Measurements from ENCODE around the gene NQO1. TPM values are rescaled to one million over a fixed set of nuclear protein-coding genes. Genes with fewer than 3 reads are reported as not detected.
"Not testable (repeated sequence)": the region's sequence is repeated elsewhere in the genome, so short reads cannot be mapped to it uniquely, and the experiment has no call there.

NQO1 gene
- total and polyA plus RNA-seq, 12 donors: 5.9 to 37.3 (median 13.1) TPM

DNA sequence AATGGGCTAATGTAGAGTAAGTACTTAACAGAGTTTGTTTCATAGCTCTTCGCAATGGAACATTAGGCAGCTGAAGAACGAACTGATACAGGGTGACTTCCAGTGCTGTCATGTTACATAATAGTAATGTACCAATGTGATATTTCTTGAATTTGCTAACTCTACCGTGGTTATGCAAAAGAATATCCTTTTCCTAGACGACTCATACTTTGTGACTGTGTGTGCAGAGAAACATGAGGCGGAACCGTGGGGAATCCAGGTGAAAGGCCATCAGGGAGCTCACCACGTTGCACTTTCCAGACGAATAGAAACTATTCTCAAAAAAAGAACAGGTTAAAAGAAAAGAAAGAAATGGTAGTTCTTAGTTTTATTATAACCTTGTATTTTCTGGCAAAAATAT lies 15.2 kb upstream of the NQO1 start:
- Histone ChIP-seq H3K27me3 (no peaks in the 10 kb centered on the region), H3K9me3 (no peaks in the 10 kb centered on the region), H3K4me3 (no peak overlapping the region), H3K4me1 (peaks cover 0 to 35% (median 13%) of the 10 kb centered on the region in 9 donors), H3K27ac (peak overlapping the region in 7 of 10 donors; percentile 2 to 66 (median 36)), H3K36me3 (peaks cover 0 to 71% (median 47%) of the 10 kb centered on the region in 9 donors)
- 66 to 82% methylated on average over 8 of the region's 8 CpGs for WGBS, 2 donors
- TF ChIP-seq, protein P1, sequence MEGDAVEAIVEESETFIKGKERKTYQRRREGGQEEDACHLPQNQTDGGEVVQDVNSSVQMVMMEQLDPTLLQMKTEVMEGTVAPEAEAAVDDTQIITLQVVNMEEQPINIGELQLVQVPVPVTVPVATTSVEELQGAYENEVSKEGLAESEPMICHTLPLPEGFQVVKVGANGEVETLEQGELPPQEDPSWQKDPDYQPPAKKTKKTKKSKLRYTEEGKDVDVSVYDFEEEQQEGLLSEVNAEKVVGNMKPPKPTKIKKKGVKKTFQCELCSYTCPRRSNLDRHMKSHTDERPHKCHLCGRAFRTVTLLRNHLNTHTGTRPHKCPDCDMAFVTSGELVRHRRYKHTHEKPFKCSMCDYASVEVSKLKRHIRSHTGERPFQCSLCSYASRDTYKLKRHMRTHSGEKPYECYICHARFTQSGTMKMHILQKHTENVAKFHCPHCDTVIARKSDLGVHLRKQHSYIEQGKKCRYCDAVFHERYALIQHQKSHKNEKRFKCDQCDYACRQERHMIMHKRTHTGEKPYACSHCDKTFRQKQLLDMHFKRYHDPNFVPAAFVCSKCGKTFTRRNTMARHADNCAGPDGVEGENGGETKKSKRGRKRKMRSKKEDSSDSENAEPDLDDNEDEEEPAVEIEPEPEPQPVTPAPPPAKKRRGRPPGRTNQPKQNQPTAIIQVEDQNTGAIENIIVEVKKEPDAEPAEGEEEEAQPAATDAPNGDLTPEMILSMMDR (IDR thresholded peaks at IDR 0.05): no peak
- DNase-seq (no peak), ATAC-seq (no peak)
- intact Hi-C loops (cut with DNase I): no loop called here

DNA sequence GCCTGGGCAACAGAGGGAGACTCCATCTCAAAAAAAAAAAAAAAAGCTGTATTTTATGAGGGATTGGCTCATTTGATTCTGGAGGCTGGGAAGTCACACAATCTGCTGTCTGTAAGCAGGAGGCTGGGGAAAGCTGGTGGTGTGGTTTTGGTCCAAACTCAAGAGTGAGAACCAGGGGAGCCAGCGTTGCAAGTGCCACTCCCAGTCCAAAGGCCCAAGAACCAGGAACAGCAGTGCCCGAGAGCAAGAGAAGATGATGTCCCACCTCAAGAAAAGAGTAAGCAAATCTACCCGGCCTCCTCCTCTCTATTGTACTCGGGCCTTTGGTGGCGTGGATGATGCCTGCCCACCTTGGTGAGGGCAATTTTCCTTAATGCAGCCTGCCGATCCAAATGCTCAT lies 5.7 kb upstream of the NQO1 start:
- peaks cover 2 to 23% (median 11%) of the 10 kb centered on the region in 9 donors for H3K4me1 ChIP-seq
- intact Hi-C loops (cut with DNase I): no loop called here
- no peak overlapping the region for H3K27ac ChIP-seq
- H3K27me3 ChIP-seq: no peaks in the 10 kb centered on the region
- no peaks in the 10 kb centered on the region for H3K36me3 ChIP-seq
- 95 to 98% methylated on average over 6 of the region's 6 CpGs for WGBS, 2 donors
- TF ChIP-seq, protein P1 (IDR thresholded peaks at IDR 0.05): no peak
- DNase-seq (no peak), ATAC-seq (no peak)
- H3K9me3 ChIP-seq: no peaks in the 10 kb centered on the region
- no peak overlapping the region for H3K4me3 ChIP-seq

DNA sequence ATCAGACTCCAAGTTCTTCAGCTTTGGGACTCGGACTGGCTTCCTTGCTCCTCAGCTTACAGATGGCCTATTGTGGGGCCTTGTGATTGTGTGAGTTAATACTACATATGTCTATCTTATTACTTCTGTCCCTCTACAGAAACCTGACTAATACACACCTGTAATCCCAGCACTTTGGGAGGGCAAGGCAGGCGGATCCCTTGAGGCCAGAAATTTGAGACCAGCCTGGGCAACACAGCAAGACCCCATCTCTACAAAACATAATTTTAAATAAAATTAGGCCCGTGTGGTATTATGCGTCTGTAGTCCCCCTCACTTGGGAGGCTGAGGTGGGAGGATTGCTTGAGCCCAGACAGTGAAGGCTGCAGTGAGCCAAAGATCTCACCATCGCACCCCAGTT lies 4.9 kb upstream of the NQO1 start:
- whole genome bisulfite sequencing, 2 donors: 79 to 92% methylated on average over 5 of the region's 5 CpGs
- H3K36me3 ChIP-seq; ATAC-seq; H3K9me3 ChIP-seq; DNase-seq; H3K27me3 ChIP-seq; H3K4me3 ChIP-seq; intact Hi-C loops (cut with DNase I); H3K27ac ChIP-seq: not testable (repeated sequence)
- peaks cover 4 to 24% (median 14%) of the 10 kb centered on the region in 9 donors for H3K4me1 ChIP-seq

DNA sequence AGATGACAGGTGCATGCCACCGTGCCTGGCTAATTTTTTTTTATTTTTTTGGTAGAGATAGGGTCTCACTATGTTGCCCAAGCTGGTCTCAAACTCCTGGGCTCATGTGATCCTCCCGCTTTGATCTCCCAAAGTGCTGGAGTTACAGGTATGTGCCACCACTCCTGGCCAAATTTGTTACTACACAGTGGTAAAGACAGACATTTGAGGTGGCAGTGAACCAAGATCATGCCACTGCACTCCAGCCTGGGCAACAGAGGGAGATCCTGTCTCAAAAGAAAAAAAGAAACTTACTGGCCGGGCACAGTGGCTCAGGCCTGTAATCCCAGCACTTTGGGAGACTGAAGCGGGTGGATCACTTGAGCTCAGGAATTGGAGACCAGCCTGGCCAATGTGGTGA lies 2.7 kb upstream of the NQO1 start:
- WGBS, 2 donors: 90 to 92% methylated on average over 4 of the region's 4 CpGs

DNA sequence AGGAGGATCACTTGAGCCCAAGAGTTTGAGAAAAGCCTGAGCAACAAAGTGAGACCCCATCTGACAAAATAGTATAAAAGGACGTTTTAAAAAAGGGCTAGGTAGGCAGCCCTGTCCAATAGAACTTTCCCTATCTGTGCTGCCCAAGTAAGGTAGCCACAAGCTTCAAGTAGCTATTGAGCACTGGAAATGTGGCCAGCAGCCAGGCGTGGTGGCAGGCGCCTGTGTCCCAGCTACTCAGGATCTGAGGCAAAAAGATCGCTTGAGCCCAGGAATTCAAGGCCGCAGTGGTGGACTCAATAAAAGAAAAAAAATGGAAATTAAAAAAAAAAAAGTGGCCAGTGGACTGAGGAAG lies 1.5 kb upstream of the NQO1 start:
- 88 to 91% methylated on average over 5 of the region's 5 CpGs for WGBS, 2 donors
- intact Hi-C loops (cut with DNase I): loop anchor here in 1 of 10 donors (2.0 kb wide), 2 partner anchors 15 to 27 kb away; partner anchors contain the start of gene NOB1
- DNase-seq (peak in 1 of 2 donors; percentile 45), ATAC-seq (no peak)
- TF ChIP-seq, protein P1 (IDR thresholded peaks at IDR 0.05): no peak
- H3K27ac ChIP-seq: peak overlapping the region in 5 of 10 donors; percentile 78 to 87 (median 82)
- H3K4me1 ChIP-seq: peaks cover 5 to 42% (median 27%) of the 10 kb centered on the region in 9 donors
- H3K27me3 ChIP-seq: no peaks in the 10 kb centered on the region
- no peaks in the 10 kb centered on the region for H3K9me3 ChIP-seq
- no peaks in the 10 kb centered on the region for H3K36me3 ChIP-seq
- H3K4me3 ChIP-seq: no peak overlapping the region

More for the DNA sequence above, 2.7 kb upstream of the NQO1 start:
- H3K4me3 ChIP-seq; H3K9me3 ChIP-seq; DNase-seq; ATAC-seq; intact Hi-C loops (cut with DNase I); H3K27ac ChIP-seq; H3K36me3 ChIP-seq; H3K27me3 ChIP-seq: not testable (repeated sequence)
- peaks cover 5 to 42% (median 27%) of the 10 kb centered on the region in 9 donors for H3K4me1 ChIP-seq
